Measurements from ENCODE around the gene HERC2.

Gene HERC2

DNA sequence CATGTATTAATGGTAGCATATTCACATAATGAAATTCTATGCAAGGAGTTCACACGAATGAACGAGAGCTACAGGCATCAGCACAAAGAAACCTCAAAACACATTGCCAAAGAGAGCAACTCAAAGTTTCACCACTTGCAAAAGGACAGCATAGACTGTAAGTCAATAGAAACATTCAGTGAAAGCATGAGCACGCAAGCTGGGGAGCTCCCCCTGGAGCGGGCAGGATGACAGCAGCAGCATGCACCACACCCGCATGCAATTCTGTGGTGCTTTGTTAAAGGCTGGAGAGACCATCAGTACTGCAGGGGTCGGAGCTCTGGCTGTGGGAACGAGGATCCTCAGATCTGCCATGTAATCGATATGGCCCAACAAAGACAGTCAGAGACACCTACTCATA is 241.6 kb downstream of the HERC2 start:
- Histone ChIP-seq H3K4me3 (no peak overlapping the region), H3K27ac (no peak overlapping the region)
- no peak for DNase-seq (ENCODE audit: low spot score)
- TF ChIP-seq, protein P1, sequence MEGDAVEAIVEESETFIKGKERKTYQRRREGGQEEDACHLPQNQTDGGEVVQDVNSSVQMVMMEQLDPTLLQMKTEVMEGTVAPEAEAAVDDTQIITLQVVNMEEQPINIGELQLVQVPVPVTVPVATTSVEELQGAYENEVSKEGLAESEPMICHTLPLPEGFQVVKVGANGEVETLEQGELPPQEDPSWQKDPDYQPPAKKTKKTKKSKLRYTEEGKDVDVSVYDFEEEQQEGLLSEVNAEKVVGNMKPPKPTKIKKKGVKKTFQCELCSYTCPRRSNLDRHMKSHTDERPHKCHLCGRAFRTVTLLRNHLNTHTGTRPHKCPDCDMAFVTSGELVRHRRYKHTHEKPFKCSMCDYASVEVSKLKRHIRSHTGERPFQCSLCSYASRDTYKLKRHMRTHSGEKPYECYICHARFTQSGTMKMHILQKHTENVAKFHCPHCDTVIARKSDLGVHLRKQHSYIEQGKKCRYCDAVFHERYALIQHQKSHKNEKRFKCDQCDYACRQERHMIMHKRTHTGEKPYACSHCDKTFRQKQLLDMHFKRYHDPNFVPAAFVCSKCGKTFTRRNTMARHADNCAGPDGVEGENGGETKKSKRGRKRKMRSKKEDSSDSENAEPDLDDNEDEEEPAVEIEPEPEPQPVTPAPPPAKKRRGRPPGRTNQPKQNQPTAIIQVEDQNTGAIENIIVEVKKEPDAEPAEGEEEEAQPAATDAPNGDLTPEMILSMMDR (IDR thresholded peaks at IDR 0.05) = no peak

DNA sequence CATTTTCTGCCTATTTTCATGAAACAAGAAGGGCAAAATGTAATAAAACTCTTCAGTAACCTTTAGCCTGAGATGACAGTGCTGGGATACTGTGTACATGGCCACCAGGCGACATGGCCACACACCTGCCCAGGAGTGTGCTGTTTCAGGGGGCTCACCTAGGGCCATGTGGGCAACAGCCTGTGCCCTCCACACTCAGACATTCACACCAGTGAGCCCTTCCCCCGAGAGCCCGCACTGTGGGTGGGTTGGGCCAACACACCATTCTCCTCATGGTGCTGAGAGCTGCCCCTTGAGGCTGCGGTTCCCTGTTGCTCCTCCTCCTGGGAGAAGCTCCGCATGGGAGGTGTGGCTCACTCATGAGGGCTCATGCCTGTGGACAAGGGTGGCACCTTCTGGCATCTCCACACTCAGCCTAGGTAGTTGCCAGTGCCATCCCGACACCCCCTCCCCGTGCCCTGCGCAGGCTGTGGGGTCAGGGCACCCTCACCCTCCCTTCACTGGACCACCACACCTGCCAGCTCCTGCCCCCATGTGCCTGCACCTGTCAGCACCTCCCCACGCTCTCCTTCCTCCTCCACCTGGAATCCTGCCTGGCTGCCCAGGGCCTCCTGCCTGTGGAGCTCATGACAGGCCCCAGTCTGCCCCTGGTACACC is 242.5 kb downstream of the HERC2 start:
- Histone ChIP-seq H3K27ac (no peak overlapping the region), H3K4me3 (no peak overlapping the region)
- DNase-seq (ENCODE audit: low spot score) = no peak
- TF ChIP-seq, protein P1 (IDR thresholded peaks at IDR 0.05) = no peak

DNA sequence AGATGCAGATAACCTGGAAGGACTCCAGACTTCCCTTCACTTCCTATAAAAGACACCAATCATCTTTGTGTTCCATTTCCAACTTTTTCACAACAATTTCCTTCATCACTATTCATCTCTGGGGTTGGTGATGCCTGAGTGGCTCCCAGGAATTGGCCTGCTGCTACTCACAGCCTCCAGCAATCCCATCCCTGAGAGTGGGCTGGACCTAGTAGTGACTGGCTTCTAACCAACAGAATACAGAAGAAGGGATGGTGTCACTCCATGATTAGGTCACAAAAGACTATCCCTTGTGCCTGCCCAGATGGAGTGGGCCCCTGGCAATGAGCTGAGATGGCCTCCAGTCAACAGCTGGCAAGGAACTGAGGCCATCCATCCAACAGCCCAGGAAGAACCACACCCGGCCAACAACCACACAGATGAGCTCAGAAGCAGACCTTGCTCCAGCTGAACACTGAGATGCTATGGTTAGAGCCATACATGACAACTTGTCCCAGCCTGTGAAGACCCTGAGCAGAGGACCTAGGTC is 243.7 kb downstream of the HERC2 start:
- no peak for DNase-seq (ENCODE audit: low spot score)
- no peak overlapping the region for H3K27ac ChIP-seq
- no peak overlapping the region for H3K4me3 ChIP-seq
- TF ChIP-seq, protein P1 (IDR thresholded peaks at IDR 0.05) = no peak

DNA sequence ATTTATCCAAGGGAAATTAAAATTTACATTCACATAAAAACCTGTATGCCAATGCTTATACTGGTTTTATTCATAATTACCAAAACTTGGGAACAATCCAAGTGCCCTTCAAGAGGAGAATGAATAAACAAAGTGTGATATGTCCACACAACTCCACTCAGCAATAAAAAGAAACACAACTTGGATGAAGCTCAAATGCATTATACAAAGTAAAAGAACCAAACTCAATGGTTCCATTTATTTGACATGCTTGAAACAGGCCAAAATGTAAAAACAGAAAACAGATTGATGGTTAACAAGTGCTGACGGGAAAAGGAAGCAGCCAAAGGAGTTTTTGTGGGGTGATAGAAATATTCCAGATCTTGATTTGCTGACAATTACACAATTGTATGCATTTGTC is 246.4 kb downstream of the HERC2 start:
- DNase-seq (ENCODE audit: low spot score) = no peak
- Histone ChIP-seq H3K4me3 (no peak overlapping the region), H3K27ac (no peak overlapping the region)
- TF ChIP-seq, protein P1 (IDR thresholded peaks at IDR 0.05) = no peak

DNA sequence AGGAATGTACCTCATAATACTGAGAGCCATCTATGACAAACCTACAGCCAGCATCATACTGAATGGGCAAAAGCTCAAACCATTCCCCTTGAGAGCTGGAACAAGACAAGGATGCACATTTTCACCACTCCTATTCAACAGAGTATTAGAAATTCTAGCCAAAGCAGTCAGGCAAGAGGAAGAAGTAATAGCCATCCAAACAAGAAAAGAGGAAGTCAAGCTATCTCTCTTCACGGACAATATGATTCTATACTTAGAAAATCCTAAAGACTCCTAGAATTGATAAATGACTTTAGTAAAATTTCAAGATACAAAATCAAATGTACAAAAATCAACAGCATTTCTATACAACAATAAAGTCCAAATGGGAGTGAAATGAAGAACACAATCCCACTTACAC is 253.0 kb downstream of the HERC2 start:
- DNase-seq (ENCODE audit: low spot score) = no peak
- TF ChIP-seq, protein P1 (IDR thresholded peaks at IDR 0.05) = no peak
- H3K4me3 ChIP-seq = no peak overlapping the region
- H3K27ac ChIP-seq = no peak overlapping the region

DNA sequence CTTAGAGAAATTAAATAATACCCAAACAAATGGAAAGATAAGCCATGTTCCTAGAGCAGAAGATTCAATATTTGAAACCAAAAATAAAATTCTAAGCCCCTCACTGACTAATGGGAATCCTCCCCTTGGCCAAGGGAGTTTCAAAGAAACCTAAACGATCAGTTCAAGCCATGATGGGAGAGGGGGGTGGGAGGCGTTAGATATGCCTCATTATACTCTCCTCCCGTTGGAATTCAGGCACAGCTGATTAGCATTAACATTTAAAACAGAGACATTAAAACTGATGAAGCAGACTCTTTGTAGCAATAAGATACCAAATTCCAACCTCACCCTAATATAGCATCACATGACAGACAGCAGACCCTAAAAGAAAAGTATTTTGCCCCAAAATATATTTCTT is 255.7 kb downstream of the HERC2 start:
- no peak overlapping the region for H3K27ac ChIP-seq
- DNase-seq (ENCODE audit: low spot score) = no peak
- H3K4me3 ChIP-seq = no peak overlapping the region
- TF ChIP-seq, protein P1 (IDR thresholded peaks at IDR 0.05) = no peak

Measured in coronary artery (tissue), 2 donors.